Glutamatergic neuron (in vitro differentiated cells): ENCODE data around the gene CDH4. TPM values are rescaled to one million over a fixed set of nuclear protein-coding genes. Genes with fewer than 3 reads are reported as not detected.
"Not testable (repeated sequence)": the region's sequence is repeated elsewhere in the genome, so short reads cannot be mapped to it uniquely, and the experiment has no call there.

ENCODE experiments used
- DNase-seq: peaks from one replicate; pipeline ENCODE4 v3.0.0; 2022
- H3K27ac Mint-ChIP-seq: one replicate; pipeline ENCODE4 v1.8.0; 2020; ENCODE audit warnings: mild to moderate bottlenecking, mixed read lengths, inconsistent platforms; ENCODE audit not compliant: unreplicated experiment
- H3K27me3 Mint-ChIP-seq: one replicate; pipeline ENCODE4 v1.8.0; 2020; ENCODE audit warnings: mild to moderate bottlenecking, moderate library complexity, mixed read lengths, inconsistent platforms; ENCODE audit not compliant: unreplicated experiment
- H3K36me3 Mint-ChIP-seq: one replicate; pipeline ENCODE4 v1.8.0; 2020; ENCODE audit warnings: mild to moderate bottlenecking, mixed read lengths, inconsistent platforms; ENCODE audit not compliant: unreplicated experiment
- H3K4me1 Mint-ChIP-seq: one replicate; pipeline ENCODE4 v1.8.0; 2020; ENCODE audit warnings: mild to moderate bottlenecking, low read depth, mixed read lengths, inconsistent platforms; ENCODE audit not compliant: unreplicated experiment
- H3K4me3 Mint-ChIP-seq: one replicate; pipeline ENCODE4 v1.8.0; 2020; ENCODE audit warnings: mild to moderate bottlenecking, mixed read lengths, inconsistent platforms; ENCODE audit not compliant: unreplicated experiment
- H3K9me3 Mint-ChIP-seq: one replicate; pipeline ENCODE4 v1.8.0; 2020; ENCODE audit warnings: mild to moderate bottlenecking, moderate library complexity, mixed read lengths, inconsistent platforms; ENCODE audit not compliant: unreplicated experiment
- total RNA-seq: library from RNA; stranded (reverse); fragmentation: NEBNext Ultra II Directional; extraction: Animal tissue kit (Norgen Biotek cat#: 25700); gene quantifications from one replicate; pipeline ENCODE4 v1.2.1, GENCODE V29; 2021; ENCODE audit not compliant: unreplicated experiment
- TF ChIP-seq, protein P1 (sequence below): fragments of 200-600 bp; sonication (generic); IDR thresholded peaks from one replicate; pipeline ENCODE4 v1.5.0; 2021; ENCODE audit not compliant: partially characterized antibody, unreplicated experiment

The CDH4 gene
- total RNA-seq, 1 donor from 2014 or later: 1.2 TPM

DNA sequence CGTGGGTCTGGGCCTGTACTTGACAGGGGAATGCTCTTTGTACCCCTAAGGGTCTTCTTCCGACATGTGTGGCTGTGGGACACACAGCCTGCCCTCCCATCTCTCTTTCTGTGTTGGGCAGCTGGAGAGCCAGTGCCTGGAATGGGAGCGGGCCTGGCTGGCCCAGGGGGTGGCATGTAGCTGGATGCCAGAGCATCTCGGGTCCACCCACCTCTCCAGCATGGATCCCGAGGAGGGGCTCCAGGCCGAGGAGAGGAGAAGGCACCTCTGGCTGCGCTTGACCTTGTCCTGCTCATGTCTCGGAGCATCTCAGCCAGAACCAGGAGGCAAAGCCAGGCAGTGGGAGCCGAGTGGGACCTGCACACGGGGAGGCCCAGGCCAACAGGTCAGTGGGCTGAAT is 16.0 kb downstream of the CDH4 start:
- DNase-seq: no peak
- Mint-ChIP-seq H3K27me3 (no peaks in the 10 kb centered on the region), H3K9me3 (peaks cover 5% of the 10 kb centered on the region), H3K4me1 (no peaks in the 10 kb centered on the region), H3K4me3 (no peak overlapping the region), H3K27ac (no peak overlapping the region), H3K36me3 (no peaks in the 10 kb centered on the region)
- TF ChIP-seq, protein P1, sequence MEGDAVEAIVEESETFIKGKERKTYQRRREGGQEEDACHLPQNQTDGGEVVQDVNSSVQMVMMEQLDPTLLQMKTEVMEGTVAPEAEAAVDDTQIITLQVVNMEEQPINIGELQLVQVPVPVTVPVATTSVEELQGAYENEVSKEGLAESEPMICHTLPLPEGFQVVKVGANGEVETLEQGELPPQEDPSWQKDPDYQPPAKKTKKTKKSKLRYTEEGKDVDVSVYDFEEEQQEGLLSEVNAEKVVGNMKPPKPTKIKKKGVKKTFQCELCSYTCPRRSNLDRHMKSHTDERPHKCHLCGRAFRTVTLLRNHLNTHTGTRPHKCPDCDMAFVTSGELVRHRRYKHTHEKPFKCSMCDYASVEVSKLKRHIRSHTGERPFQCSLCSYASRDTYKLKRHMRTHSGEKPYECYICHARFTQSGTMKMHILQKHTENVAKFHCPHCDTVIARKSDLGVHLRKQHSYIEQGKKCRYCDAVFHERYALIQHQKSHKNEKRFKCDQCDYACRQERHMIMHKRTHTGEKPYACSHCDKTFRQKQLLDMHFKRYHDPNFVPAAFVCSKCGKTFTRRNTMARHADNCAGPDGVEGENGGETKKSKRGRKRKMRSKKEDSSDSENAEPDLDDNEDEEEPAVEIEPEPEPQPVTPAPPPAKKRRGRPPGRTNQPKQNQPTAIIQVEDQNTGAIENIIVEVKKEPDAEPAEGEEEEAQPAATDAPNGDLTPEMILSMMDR: no peak

DNA sequence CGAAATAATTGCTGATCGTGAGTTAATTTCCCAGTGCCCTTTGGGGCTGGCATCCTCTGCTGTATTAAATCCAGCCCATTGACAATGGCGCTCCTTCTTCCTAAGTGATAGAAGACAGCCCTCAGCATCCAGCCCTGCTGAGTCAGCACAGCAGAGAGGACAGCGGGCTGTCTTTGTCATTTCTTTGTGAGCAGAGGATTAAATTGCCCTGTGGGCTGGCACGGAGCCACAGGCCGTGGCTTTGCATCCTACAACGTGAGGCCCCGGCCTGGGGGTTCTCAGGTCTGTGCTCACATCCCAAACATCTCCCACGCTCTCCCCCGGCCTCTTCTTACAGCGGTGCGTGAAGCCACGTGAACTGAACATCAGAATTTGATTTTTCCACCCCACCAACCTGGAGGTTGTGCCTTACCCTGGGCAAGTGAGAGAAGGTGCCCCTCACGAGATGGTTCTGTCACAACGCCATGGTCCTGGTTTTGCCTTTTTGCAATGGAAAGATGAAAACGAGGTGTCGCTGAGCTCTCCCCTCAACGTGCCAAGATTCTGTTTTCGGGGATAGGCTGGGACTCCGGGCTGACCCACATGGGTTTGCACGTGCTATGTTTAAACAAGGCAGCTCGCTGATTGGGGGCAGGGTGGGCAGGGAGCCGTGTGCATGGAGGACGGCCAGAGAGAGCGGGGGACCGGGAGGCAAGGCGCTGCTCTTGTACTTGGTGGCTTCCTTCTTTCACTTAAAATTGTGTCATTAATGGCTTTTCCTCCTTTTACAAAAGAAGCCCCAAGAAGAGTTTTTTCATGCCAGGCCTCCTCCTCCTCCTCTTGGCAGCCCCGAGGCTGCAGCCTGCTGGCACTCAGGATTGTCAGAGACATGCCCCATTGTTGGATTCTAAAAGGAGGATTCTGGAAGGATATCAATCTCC is 19.5 kb downstream of the CDH4 start:
- TF ChIP-seq, protein P1: no peak
- H3K4me1 Mint-ChIP-seq: no peaks in the 10 kb centered on the region
- H3K27ac Mint-ChIP-seq: no peak overlapping the region
- H3K36me3 Mint-ChIP-seq: no peaks in the 10 kb centered on the region
- peaks cover 5% of the 10 kb centered on the region for H3K9me3 Mint-ChIP-seq
- no peak for DNase-seq
- no peak overlapping the region for H3K4me3 Mint-ChIP-seq
- peaks cover 1% of the 10 kb centered on the region for H3K27me3 Mint-ChIP-seq

DNA sequence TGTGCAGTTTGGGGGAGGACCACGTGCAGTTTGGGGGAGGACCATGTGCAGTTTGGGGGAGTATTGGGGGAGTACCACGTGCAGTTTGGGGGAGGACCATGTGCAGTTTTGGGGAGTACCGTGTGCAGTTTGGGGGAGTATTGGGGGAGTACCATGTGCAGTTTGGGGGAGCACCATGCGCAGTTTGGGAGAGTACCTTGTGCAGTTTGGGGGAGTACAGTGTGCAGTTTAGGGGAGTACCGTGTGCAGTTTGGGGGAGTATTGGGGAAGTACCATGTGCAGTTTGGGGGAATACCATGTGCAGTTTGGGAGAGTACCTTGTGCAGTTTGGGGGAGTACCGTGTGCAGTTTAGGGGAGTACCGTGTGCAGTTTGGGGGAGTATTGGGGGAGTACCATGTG is 21.0 kb downstream of the CDH4 start:
- DNase-seq, H3K27ac Mint-ChIP-seq, H3K4me1 Mint-ChIP-seq, H3K9me3 Mint-ChIP-seq, H3K27me3 Mint-ChIP-seq, H3K4me3 Mint-ChIP-seq, H3K36me3 Mint-ChIP-seq: not testable (repeated sequence)

DNA sequence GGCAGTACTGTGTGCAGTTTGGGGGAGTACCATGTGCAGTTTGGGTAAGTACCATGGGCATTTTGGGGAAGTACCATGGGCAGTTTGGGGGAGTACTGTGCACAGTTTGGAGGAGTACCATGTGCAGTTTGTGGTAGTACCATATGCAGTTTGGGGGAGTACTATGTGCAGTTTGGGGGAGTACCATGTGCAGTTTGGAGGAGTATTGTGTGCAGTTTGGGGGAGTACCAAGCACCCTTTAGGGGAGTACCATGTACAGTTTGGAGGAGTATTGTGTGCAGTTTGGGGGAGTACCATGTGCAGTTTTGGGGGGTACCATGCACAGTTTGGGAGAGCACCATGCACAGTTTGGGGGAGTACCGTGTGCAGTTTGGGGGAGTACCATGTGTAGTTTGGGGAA is 21.6 kb downstream of the CDH4 start:
- H3K9me3 Mint-ChIP-seq, H3K4me1 Mint-ChIP-seq, H3K27me3 Mint-ChIP-seq, H3K36me3 Mint-ChIP-seq, DNase-seq, H3K27ac Mint-ChIP-seq, H3K4me3 Mint-ChIP-seq: not testable (repeated sequence)

DNA sequence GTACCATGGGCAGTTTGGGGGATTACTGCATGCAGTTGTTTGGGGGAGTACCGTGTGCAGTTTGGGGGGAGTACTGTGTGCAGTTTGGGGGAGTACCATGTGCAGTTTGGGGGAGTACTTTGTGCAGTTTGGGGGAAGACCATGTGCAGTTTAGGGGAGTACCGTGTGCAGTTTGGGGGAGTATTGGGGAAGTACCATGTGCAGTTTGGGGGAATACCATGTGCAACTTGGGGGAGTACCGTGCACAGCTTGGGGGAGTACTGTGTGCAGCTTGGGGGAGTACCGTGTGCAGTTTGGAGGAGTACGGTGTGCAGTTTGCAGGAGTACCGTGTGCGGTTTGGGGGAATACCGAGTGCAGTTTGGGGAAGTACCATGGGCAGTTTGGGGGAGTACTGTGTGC is 22.3 kb downstream of the CDH4 start:
- DNase-seq: no peak
- Mint-ChIP-seq H3K9me3 (peaks cover 5% of the 10 kb centered on the region), H3K36me3 (no peaks in the 10 kb centered on the region), H3K27me3 (peaks cover 4% of the 10 kb centered on the region), H3K4me1 (peaks cover 10% of the 10 kb centered on the region), H3K27ac (no peak overlapping the region), H3K4me3 (no peak overlapping the region)
- TF ChIP-seq, protein P1: no peak

DNA sequence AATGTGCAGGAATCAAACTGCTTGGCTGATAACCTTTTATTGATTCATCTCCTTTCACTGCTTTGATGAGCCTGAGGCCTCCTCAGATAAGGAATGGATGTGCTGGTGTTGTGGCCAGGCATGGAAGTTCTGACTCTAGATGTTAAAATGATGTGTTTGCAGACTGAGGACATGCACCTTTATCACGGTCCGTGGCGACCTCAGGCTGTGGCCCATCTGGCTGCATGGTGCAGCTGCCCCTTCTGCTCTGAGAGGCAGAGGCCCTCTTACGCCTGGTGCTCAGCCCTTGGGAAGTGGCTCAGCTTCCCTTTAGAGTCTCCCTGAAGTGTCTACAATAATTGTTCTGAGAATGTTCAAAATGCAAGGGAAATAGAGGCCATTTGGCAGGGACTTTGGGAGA is 26.2 kb downstream of the CDH4 start:
- TF ChIP-seq, protein P1: no peak
- H3K36me3 Mint-ChIP-seq: peaks cover 5% of the 10 kb centered on the region
- DNase-seq: no peak
- H3K4me3 Mint-ChIP-seq: peak overlapping the region; percentile 15
- H3K27ac Mint-ChIP-seq: peak overlapping the region; percentile 3
- H3K4me1 Mint-ChIP-seq: peaks cover 11% of the 10 kb centered on the region
- H3K27me3 Mint-ChIP-seq: peaks cover 7% of the 10 kb centered on the region
- H3K9me3 Mint-ChIP-seq: peaks cover 4% of the 10 kb centered on the region
